Left lung (tissue), 10 donors: Measurements from ENCODE around the gene HTR4. TPM values are rescaled to one million over a fixed set of nuclear protein-coding genes. Genes with fewer than 3 reads are reported as not detected.

ENCODE experiments used
- ATAC-seq: fragments of 200-7000 bp; cut with Tn5 transposase; one replicate; pipeline ENCODE4 v1.9.1; 2020; ENCODE audit warnings: moderate library complexity
- DNase-seq, 4 donors: peaks; one replicate each; pipeline ENCODE4 v3.0.0-alpha.2; 2013 to 2020
- H3K27ac ChIP-seq, 2 donors: fragments of 200-600 bp; sonication (generic) in 1 of 2; one replicate each; pipeline versions ENCODE4 v1.5.0 to v1.8.0; 2020 to 2021
- H3K27me3 ChIP-seq, 2 donors: fragments of 200-600 bp; sonication (generic) in 1 of 2; one replicate each; pipeline versions ENCODE4 v1.5.0 to v1.8.0; 2020 to 2021
- H3K36me3 ChIP-seq, 2 donors: fragments of 200-600 bp; sonication (generic) in 1 of 2; one replicate each; pipeline versions ENCODE4 v1.5.0 to v1.8.0; 2020 to 2021
- H3K4me1 ChIP-seq, 2 donors: fragments of 200-600 bp; one replicate each; pipeline ENCODE4 v1.8.0; 2021
- H3K4me3 ChIP-seq, 2 donors: fragments of 200-600 bp; sonication (generic) in 1 of 2; one replicate each; pipeline versions ENCODE4 v1.5.0 to v1.8.0; 2020 to 2021; ENCODE audit warnings: mild to moderate bottlenecking in 1 of 2
- H3K9me3 ChIP-seq, 2 donors: fragments of 200-600 bp; sonication (generic) in 1 of 2; one replicate each; pipeline versions ENCODE4 v1.5.0 to v1.8.0; 2020 to 2021
- intact Hi-C, 2 donors: fragments of 100-400 bp; cut with DNase I; formaldehyde crosslinking; loops; one replicate each; pipeline versions ENCODE4 v1.11.2 to v1.14.2; 2022
- polyA plus RNA-seq, 6 donors: library from polyadenylated mRNA; unstranded; fragments of 120-200 nt; gene quantifications; one replicate each; pipeline ENCODE4 v1.2.1, GENCODE V29; 2013; ENCODE audit not compliant: insufficient read length in 6 of 6
- total RNA-seq, 2 donors: library from RNA; stranded (reverse); fragmentation: NEBNext Ultra II Directional; extraction: Animal tissue kit (Norgen Biotek cat#: 25700); gene quantifications; one replicate each; pipeline ENCODE4 v1.2.1, GENCODE V29; 2021
- TF ChIP-seq, protein P1 (sequence below), 2 donors: fragments of 200-600 bp; sonication (generic) in 1 of 2; IDR thresholded peaks; one replicate each; pipeline versions ENCODE4 v1.5.0 to v1.8.0; 2021; ENCODE audit warnings: antibody characterized with exemption in 2 of 2
- donor health status: DM: no; HTN: yes; CAD: no.
- donor health status: DM: no; HTN: no; CAD: no.

Gene HTR4
- total and polyA plus RNA-seq, 8 donors: 0.38 to 1.5 (median 0.76) TPM; not detected in 2

DNA sequence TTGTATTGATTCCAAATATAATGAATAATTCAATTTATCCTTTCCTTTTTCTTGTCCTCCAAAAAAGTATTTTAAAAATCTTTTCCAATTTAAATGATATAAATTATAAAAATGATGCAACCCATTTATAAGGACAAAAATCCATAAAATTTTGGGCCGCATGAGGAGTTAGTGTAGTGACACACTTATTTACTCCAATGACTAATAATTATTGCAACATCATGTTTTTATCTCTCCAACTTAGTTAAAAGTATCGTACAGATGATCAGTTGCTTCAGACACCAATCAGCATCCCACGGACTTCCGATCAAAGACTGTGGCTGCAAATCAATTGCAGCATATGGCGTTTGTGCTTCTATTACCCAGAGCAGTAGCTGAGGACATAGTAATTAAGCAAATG is 58.6 kb downstream of the HTR4 start:
- DNase-seq: no peak

DNA sequence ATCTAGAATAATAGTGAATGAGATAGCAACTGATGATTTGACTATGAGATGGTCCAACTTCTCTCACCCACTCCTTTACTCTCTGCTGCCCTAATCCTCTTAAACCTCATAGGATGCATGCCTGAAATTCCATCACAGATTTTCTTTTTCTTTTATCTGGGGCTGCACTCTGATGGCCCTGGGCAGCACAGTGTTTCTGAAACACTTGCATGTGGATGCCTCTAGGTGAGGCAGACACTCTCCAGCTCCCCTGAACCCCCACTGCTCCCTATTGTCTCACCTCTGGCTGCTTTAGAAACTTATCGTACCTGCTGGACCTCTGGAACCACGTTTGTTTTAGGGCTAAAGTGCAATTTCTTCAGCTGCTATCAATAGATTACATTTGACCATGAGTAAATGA is 67.5 kb downstream of the HTR4 start:
- intact Hi-C loops: no loop called here
- H3K36me3 ChIP-seq: no peaks in the 10 kb centered on the region
- H3K4me1 ChIP-seq: no peaks in the 10 kb centered on the region
- H3K27ac ChIP-seq: no peak overlapping the region
- no peak overlapping the region for H3K4me3 ChIP-seq
- TF ChIP-seq, protein P1, sequence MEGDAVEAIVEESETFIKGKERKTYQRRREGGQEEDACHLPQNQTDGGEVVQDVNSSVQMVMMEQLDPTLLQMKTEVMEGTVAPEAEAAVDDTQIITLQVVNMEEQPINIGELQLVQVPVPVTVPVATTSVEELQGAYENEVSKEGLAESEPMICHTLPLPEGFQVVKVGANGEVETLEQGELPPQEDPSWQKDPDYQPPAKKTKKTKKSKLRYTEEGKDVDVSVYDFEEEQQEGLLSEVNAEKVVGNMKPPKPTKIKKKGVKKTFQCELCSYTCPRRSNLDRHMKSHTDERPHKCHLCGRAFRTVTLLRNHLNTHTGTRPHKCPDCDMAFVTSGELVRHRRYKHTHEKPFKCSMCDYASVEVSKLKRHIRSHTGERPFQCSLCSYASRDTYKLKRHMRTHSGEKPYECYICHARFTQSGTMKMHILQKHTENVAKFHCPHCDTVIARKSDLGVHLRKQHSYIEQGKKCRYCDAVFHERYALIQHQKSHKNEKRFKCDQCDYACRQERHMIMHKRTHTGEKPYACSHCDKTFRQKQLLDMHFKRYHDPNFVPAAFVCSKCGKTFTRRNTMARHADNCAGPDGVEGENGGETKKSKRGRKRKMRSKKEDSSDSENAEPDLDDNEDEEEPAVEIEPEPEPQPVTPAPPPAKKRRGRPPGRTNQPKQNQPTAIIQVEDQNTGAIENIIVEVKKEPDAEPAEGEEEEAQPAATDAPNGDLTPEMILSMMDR (IDR thresholded peaks at IDR 0.05): no peak
- no peak for ATAC-seq
- no peaks in the 10 kb centered on the region for H3K9me3 ChIP-seq
- DNase-seq: no peak
- no peaks in the 10 kb centered on the region for H3K27me3 ChIP-seq

More for the DNA sequence above, 58.6 kb downstream of the HTR4 start:
- Histone ChIP-seq H3K36me3 (no peaks in the 10 kb centered on the region), H3K27ac (no peak overlapping the region), H3K9me3 (peaks cover 0 to 7% of the 10 kb centered on the region in 2 donors), H3K27me3 (no peaks in the 10 kb centered on the region), H3K4me1 (no peaks in the 10 kb centered on the region), H3K4me3 (no peak overlapping the region)
- ATAC-seq: no peak
- TF ChIP-seq, protein P1 (IDR thresholded peaks at IDR 0.05): no peak
- intact Hi-C loops: no loop called here

DNA sequence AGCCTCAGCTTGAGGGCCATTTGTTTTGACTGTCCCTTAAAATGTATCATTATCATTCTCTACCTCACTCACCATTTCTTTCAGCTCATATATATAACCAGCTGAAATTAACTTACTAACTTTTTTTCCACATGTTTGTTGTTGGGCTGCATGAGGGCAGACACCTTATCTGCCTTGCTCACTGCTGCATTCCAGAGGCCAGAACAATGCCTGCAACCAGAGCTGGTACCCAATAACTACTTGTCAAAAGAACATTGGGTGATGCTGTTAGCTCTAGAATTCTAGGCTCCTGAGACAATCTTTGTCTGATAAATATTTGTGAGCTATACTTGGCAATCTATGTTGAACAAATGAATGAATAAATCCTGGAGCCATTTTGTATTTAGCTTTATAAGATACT is 68.3 kb downstream of the HTR4 start:
- TF ChIP-seq, protein P1 (IDR thresholded peaks at IDR 0.05): no peak
- no peaks in the 10 kb centered on the region for H3K4me1 ChIP-seq
- H3K36me3 ChIP-seq: no peaks in the 10 kb centered on the region
- intact Hi-C loops: no loop called here
- no peak overlapping the region for H3K27ac ChIP-seq
- no peak for ATAC-seq
- H3K27me3 ChIP-seq: no peaks in the 10 kb centered on the region
- H3K9me3 ChIP-seq: no peaks in the 10 kb centered on the region
- H3K4me3 ChIP-seq: no peak overlapping the region
- no peak for DNase-seq

DNA sequence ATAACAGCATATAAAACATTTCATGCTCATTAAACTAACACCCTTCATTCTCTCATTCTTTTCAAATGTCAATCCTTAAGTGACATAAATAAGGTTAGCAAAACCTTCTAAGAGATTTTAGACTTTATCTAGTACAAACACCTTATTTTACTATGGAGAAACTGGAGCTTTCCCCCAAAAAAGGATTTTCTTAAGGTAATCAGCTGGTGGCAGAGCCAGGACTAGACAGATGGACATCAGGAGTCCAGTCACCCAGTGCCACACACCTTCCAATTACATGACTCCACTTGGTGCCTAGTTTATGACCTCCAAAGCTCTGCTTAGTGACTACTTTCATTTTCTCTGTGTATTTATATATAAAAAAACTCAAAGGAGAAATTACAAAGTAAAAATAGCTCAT is 70.2 kb downstream of the HTR4 start:
- DNase-seq: no peak
- no peaks in the 10 kb centered on the region for H3K36me3 ChIP-seq
- intact Hi-C loops: no loop called here
- H3K4me1 ChIP-seq: no peaks in the 10 kb centered on the region
- H3K4me3 ChIP-seq: no peak overlapping the region
- no peak overlapping the region for H3K27ac ChIP-seq
- H3K9me3 ChIP-seq: no peaks in the 10 kb centered on the region
- ATAC-seq: no peak
- no peaks in the 10 kb centered on the region for H3K27me3 ChIP-seq
- TF ChIP-seq, protein P1 (IDR thresholded peaks at IDR 0.05): no peak

DNA sequence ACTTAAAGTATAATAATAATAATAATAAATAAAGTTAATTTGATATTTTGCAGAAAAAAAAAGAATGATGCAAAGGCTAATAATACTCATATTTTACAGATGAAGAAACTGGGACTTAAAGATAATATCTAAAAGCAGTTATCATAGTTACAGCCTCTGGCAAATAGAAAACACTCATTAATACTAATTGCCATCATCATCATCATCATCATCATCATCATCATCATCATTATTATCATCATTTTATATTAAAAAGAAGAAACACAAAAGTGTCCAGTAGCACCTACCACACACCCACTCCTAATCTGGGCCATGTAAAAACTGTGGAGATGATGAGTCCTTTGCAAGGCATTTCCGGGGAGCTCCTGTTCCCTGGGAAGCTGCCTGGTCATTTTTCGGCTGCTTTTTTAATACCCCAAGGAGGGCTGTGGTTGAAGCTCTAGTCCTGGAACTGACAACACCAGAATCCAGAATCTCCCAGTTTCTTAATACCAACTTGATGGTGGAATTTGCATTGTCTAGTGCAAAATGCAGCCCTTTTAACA is 70.8 kb downstream of the HTR4 start:
- Histone ChIP-seq H3K27ac (no peak overlapping the region), H3K27me3 (no peaks in the 10 kb centered on the region), H3K4me1 (no peaks in the 10 kb centered on the region), H3K36me3 (no peaks in the 10 kb centered on the region), H3K9me3 (no peaks in the 10 kb centered on the region), H3K4me3 (no peak overlapping the region)
- intact Hi-C loops: no loop called here
- DNase-seq: no peak
- TF ChIP-seq, protein P1 (IDR thresholded peaks at IDR 0.05): no peak
- no peak for ATAC-seq
